Measurements from ENCODE around the gene ACO2. TPM values are rescaled to one million over a fixed set of nuclear protein-coding genes. Genes with fewer than 3 reads are reported as not detected.

Gene ACO2
- total and polyA plus RNA-seq, 2 of the 13 experiments (the other 11 are each of a cell fraction or from before 2014, with no cell fraction given): 19.2 to 45.6 TPM

DNA sequence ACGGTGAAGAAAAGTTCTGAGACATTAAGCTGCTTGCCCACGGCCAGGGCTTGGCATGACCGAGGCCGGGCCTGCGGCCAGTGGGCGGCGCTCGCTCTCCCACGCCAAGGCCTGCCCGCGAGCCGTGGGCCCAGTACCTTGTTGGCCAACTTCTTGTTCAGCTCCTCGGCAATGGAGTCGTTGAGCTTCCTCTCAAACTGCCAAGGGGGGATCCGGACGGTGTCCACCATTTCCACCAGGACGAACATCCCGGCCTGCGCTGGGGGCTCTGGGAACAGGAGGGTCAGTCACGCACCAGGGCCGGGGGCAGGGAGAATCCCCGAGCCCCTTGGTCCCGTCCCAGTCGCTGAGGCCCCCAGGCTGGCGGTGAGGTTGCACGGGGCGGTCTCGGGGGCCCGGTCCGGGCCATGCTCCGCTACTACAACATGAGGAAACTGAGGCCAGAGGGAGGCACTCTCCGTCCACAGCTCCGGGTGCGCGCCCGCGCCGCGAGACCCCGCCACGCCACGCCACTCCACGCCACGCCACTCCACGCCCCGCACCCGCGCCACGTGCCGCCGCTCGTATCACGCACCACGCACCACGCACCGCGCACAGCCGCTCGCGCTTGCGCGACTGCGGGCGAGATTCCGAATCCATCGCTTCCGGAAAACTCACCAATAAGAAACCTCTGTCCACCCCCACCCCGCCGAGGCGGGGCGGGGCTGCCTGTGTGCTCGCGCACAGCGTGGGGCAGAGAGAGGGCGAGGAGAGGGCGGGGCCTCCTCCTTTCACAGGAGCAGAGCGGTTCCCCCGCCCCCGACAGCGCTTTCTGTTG lies 75.1 kb downstream of the ACO2 start, which contains the start of gene POLR3H (continued):
- TF ChIP-seq, protein P1, sequence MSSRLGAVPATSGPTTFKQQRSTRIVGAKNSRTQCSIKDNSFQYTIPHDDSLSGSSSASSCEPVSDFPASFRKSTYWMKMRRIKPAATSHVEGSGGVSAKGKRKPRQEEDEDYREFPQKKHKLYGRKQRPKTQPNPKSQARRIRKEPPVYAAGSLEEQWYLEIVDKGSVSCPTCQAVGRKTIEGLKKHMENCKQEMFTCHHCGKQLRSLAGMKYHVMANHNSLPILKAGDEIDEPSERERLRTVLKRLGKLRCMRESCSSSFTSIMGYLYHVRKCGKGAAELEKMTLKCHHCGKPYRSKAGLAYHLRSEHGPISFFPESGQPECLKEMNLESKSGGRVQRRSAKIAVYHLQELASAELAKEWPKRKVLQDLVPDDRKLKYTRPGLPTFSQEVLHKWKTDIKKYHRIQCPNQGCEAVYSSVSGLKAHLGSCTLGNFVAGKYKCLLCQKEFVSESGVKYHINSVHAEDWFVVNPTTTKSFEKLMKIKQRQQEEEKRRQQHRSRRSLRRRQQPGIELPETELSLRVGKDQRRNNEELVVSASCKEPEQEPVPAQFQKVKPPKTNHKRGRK (CRISPR knock-in tag; IDR thresholded peaks at IDR 0.05): no peak
- TF ChIP-seq, protein P2, sequence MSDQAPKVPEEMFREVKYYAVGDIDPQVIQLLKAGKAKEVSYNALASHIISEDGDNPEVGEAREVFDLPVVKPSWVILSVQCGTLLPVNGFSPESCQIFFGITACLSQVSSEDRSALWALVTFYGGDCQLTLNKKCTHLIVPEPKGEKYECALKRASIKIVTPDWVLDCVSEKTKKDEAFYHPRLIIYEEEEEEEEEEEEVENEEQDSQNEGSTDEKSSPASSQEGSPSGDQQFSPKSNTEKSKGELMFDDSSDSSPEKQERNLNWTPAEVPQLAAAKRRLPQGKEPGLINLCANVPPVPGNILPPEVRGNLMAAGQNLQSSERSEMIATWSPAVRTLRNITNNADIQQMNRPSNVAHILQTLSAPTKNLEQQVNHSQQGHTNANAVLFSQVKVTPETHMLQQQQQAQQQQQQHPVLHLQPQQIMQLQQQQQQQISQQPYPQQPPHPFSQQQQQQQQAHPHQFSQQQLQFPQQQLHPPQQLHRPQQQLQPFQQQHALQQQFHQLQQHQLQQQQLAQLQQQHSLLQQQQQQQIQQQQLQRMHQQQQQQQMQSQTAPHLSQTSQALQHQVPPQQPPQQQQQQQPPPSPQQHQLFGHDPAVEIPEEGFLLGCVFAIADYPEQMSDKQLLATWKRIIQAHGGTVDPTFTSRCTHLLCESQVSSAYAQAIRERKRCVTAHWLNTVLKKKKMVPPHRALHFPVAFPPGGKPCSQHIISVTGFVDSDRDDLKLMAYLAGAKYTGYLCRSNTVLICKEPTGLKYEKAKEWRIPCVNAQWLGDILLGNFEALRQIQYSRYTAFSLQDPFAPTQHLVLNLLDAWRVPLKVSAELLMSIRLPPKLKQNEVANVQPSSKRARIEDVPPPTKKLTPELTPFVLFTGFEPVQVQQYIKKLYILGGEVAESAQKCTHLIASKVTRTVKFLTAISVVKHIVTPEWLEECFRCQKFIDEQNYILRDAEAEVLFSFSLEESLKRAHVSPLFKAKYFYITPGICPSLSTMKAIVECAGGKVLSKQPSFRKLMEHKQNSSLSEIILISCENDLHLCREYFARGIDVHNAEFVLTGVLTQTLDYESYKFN (CRISPR knock-in tag; conservative IDR thresholded peaks at IDR 0.05): peak; percentile 25; the same call in 1 of the 2 replicates
- TF ChIP-seq, protein P3, sequence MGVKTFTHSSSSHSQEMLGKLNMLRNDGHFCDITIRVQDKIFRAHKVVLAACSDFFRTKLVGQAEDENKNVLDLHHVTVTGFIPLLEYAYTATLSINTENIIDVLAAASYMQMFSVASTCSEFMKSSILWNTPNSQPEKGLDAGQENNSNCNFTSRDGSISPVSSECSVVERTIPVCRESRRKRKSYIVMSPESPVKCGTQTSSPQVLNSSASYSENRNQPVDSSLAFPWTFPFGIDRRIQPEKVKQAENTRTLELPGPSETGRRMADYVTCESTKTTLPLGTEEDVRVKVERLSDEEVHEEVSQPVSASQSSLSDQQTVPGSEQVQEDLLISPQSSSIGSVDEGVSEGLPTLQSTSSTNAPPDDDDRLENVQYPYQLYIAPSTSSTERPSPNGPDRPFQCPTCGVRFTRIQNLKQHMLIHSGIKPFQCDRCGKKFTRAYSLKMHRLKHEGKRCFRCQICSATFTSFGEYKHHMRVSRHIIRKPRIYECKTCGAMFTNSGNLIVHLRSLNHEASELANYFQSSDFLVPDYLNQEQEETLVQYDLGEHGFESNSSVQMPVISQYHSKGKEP (CRISPR knock-in tag; IDR thresholded peaks at IDR 0.05): no peak
- TF ChIP-seq JUND (CRISPR knock-in tag; IDR thresholded peaks at IDR 0.05) (no peak), ZNF17 (CRISPR knock-in tag; IDR thresholded peaks at IDR 0.05) (no peak), ZBTB7B (CRISPR knock-in tag; IDR thresholded peaks at IDR 0.05) (peak; percentile 21; the same call in 1 of the 2 replicates), ZBTB3 (CRISPR knock-in tag; IDR thresholded peaks at IDR 0.05; ENCODE audit: borderline replicate concordance, low read depth) (no peak), RAD51 (IDR thresholded peaks at IDR 0.05; ENCODE audit: borderline replicate concordance) (no peak), SNRNP70 (IDR thresholded peaks at IDR 0.05; ENCODE audit: low read depth, low read length) (no peak), TBX2 (CRISPR knock-in tag; IDR thresholded peaks at IDR 0.05; ENCODE audit: borderline replicate concordance) (no peak; the same call in 1 of the 2 replicates)
- TF ChIP-seq, protein P4, sequence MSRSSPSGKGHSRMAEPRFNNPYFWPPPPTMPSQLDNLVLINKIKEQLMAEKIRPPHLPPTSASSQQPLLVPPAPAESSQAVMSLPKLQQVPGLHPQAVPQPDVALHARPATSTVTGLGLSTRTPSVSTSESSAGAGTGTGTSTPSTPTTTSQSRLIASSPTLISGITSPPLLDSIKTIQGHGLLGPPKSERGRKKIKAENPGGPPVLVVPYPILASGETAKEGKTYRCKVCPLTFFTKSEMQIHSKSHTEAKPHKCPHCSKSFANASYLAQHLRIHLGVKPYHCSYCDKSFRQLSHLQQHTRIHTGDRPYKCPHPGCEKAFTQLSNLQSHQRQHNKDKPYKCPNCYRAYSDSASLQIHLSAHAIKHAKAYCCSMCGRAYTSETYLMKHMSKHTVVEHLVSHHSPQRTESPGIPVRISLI (CRISPR knock-in tag; IDR thresholded peaks at IDR 0.05; ENCODE audit: borderline replicate concordance): no peak
- TF ChIP-seq, protein P5, sequence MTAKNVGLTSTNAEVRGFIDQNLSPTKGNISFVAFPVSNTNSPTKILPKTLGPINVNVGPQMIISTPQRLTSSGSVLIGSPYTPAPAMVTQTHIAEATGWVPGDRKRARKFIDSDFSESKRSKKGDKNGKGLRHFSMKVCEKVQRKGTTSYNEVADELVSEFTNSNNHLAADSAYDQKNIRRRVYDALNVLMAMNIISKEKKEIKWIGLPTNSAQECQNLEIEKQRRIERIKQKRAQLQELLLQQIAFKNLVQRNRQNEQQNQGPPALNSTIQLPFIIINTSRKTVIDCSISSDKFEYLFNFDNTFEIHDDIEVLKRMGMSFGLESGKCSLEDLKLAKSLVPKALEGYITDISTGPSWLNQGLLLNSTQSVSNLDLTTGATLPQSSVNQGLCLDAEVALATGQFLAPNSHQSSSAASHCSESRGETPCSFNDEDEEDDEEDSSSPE (CRISPR knock-in tag; IDR thresholded peaks at IDR 0.05): no peak
- TF ChIP-seq, protein P6, sequence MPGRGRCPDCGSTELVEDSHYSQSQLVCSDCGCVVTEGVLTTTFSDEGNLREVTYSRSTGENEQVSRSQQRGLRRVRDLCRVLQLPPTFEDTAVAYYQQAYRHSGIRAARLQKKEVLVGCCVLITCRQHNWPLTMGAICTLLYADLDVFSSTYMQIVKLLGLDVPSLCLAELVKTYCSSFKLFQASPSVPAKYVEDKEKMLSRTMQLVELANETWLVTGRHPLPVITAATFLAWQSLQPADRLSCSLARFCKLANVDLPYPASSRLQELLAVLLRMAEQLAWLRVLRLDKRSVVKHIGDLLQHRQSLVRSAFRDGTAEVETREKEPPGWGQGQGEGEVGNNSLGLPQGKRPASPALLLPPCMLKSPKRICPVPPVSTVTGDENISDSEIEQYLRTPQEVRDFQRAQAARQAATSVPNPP (CRISPR knock-in tag; IDR thresholded peaks at IDR 0.05): no peak
- TF ChIP-seq, protein P7, sequence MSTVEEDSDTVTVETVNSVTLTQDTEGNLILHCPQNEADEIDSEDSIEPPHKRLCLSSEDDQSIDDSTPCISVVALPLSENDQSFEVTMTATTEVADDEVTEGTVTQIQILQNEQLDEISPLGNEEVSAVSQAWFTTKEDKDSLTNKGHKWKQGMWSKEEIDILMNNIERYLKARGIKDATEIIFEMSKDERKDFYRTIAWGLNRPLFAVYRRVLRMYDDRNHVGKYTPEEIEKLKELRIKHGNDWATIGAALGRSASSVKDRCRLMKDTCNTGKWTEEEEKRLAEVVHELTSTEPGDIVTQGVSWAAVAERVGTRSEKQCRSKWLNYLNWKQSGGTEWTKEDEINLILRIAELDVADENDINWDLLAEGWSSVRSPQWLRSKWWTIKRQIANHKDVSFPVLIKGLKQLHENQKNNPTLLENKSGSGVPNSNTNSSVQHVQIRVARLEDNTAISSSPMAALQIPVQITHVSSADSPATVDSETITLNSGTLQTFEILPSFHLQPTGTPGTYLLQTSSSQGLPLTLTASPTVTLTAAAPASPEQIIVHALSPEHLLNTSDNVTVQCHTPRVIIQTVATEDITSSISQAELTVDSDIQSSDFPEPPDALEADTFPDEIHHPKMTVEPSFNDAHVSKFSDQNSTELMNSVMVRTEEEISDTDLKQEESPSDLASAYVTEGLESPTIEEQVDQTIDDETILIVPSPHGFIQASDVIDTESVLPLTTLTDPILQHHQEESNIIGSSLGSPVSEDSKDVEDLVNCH (CRISPR knock-in tag; IDR thresholded peaks at IDR 0.05): no peak

Data from HepG2 (cell line).